CMK (cell line): Measurements from ENCODE around the gene VSIG10.
A peak's percentile ranks its signal among the peaks of the same experiment; 100 is the strongest.

Experiments
- DNase-seq: peaks from one replicate; pipeline ENCODE4 v3.0.0-alpha.2; 2010; ENCODE audit warnings: low read depth

The VSIG10 gene

GRCh38 chr12:118059341-118060191 is 44.2 kb downstream of the VSIG10 start:
- no peak for DNase-seq

DNA sequence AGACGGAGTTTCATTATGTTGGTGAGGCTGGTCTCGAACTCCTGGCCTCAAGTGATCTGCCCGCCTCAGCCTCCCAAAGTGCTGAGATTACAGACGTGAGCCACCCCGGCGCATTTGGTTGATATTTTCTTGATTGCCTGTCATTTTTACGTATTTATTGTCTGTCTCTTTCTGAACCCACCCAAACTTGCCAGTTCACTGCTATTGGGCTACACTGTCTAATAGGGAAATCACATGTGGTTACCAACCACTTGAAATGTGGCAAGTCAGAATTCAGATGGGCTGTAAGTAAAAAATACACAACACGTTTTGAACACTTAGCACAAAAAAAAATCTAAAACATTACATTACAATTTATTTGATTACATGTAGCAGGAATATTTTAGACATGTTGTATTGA is 44.9 kb downstream of the VSIG10 start:
- no peak for DNase-seq

GRCh38 chr12:118058227-118058626 is 45.6 kb downstream of the VSIG10 start:
- no peak for DNase-seq

DNA sequence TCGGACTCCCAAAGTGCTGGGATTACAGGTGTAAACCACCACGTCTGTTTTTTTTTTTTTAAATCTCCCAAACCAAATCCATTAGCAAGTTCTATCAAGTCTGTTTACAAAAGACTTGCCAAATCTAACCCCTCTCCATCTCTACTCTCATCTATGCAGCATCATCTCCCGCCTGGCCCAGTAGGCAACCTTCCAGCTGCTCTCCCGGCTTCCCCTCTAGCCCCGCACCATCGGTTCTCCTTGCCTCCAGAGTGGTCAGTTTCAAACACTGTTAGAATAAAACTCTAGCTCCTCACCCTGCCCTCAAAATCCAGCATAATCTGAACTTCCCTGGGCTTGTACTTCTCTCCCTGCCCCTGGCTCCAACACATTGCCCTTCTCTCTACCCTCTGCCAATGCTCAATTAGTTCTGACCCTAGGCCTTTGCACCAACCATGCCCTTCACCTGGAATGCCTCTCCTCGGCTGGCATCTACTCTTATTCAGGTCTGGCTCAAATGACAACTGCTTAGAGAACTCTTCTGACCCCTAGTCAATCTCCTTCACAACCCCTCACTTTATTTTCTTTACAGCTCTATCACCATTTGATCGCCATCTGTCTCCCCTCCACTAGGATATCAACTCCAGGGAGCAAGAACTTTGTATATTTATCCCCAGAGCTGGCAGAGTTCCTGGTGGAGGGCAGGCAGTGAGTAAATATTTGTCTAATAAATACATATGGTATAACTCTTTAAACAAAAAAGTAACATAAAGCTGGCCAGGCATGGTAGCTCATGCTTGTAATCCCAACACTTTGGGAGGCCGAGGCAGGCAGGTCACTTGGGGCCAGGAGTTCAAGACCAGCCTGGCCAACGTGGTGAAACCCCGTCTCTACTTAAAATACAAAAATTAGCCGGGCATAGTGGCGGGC is 47.7 kb downstream of the VSIG10 start:
- DNase-seq, result no peak

DNA sequence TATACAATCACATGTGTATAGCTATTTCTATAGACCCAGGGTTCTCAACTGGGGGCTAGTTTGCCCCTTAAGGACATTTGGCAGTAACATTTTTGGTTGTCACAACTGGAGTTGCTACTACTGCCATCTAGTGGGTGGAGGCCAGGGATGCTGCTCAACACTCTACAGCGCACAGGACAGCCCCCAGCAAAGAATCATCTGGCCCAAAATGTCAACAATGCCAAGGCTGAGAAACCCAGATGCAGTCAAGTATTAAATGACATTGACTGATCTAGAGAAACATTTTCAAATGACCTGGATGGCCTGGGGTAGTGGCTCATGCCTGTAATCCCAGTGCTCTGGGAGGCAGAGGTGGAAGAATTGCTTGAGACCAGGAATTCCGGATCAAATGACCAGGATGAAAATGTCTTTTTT is 48.7 kb downstream of the VSIG10 start:
- DNase-seq, result peak; percentile 56

- DNase-seq, result no peak
Observed at GRCh38 chr12:118053071-118053985, 50.5 kb downstream of the VSIG10 start.

- no peak for DNase-seq
Observed at GRCh38 chr12:118052324-118053070, 51.3 kb downstream of the VSIG10 start.

DNA sequence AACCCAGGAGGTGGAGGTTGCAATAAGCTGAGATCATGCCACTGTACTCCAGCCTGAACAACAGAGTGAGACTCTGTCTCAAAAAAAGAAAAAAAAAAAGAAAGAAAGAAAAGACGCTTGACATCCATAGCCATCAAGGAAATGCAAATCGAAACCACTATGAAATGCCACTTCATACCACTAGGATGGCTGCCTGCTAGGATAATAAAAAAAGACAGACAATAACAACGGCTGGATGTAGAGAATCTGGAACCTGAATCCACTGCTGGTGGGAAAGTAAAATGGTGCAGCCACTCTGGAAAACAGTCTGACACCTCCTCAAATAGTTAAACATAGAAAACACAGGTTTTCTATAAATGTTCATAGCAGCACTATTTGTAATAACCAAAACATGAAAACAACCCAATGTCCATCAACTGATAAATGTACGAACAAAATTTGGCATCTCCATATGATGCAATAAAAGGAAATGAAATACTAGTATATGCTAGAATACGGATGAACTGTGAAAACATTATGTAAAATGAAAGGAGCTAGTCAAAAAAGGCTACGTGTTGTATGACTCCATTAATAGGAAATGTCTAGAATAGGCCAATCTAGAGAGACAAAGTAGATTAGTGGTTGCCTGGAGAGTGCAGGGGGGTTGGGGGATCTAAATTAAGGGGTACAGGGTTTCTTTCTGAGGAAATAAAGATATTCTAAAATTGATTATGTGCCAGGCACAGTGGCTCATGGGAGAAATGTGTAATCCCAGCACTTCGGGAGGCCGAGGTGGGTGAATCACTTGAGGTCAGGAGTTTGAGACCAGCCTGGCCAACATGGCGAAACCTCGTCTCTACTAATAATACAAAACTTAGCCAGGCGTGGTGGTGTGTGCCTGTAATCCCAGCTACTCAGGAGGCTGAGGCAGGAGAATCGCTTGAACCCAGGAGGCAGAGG is 52.6 kb downstream of the VSIG10 start:
- no peak for DNase-seq

DNA sequence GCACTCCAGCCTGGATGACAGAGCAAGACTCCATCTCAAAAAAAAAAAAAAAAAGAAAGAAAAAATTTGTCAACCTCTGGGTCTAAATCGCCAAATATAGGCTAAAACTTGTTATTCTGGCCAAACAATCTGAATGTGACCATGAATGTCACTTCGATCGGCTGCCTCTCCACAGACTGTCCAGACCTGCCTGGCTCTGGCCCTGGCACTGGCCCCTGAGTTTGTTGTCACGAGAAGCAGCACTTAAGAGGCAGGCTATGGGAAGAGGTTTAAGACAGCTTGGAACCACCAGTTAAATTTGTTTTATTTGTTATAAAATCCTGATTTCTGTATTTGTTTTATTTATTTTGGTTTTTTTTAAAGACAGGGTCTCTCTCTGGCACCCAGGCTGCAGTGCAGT is 57.4 kb downstream of the VSIG10 start:
- DNase-seq, result no peak

DNA sequence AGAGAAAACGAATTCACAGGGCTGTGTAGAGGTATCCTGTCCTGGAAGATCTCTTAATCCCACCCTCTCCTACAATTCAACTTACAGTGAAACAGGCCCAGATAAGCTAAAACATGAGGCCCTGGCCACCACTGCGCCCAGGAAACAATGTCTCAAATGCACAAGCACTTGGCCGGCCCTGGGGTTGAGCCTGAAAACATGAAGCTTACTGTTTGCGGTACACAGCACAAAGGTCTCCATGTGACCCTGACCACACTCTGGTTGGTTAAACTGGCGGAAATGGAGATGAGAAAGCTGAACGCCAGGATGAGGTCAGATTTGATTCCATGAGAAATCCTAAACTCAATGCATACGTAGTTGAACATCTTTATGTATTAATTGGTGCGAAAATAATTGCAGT is 59.2 kb downstream of the VSIG10 start:
- no peak for DNase-seq

- no peak for DNase-seq
Observed at GRCh38 chr12:118044075-118044474, 59.7 kb downstream of the VSIG10 start.

- DNase-seq, result no peak
Observed at GRCh38 chr12:118042091-118042490, 61.7 kb downstream of the VSIG10 start.

GRCh38 chr12:118038137-118038536 is 65.7 kb downstream of the VSIG10 start:
- no peak for DNase-seq

GRCh38 chr12:118036672-118037411 is 67.0 kb downstream of the VSIG10 start:
- DNase-seq, result no peak

- DNase-seq, result no peak
Observed at GRCh38 chr12:118035190-118036041, 68.4 kb downstream of the VSIG10 start.

- DNase-seq, result no peak
Observed at GRCh38 chr12:118034429-118035189, 69.2 kb downstream of the VSIG10 start.

GRCh38 chr12:118033902-118034301 is 69.9 kb downstream of the VSIG10 start:
- no peak for DNase-seq

GRCh38 chr12:118033323-118033722 is 70.5 kb downstream of the VSIG10 start:
- no peak for DNase-seq
